NCI-H2227 treated with DMSO at 0.1 percent for 48 hours (cell line): ENCODE measurements around the gene UBXN1.
"Not testable (repeated sequence)": the region's sequence is repeated elsewhere in the genome, so short reads cannot be mapped to it uniquely, and the experiment has no call there.

Source experiments
- DNase-seq: peaks from one replicate; lab custom pipeline; 2025; lab: John Stamatoyannopoulos, UW

Gene UBXN1

GRCh38 chr11:62708392-62708791 lies 29.5 kb upstream of the UBXN1 start:
- no peak for DNase-seq

- peak; percentile 95 for DNase-seq
Observed at GRCh38 chr11:62707277-62707861, 28.5 kb upstream of the UBXN1 start, which contains the start of the genes BSCL2 and GNG3. TSS of gene BSCL2 (minus strand) at chr11:62707424. CDS start at chr11:62707195, 229 bp downstream. TSS of gene GNG3 (plus strand) at chr11:62707676. CDS start at chr11:62708296, 620 bp downstream.

GRCh38 chr11:62706850-62707247 lies 28.0 kb upstream of the UBXN1 start:
- DNase-seq, result no peak

GRCh38 chr11:62705880-62706849 lies 27.3 kb upstream of the UBXN1 start:
- peak; percentile 95 for DNase-seq

GRCh38 chr11:62705413-62705812 lies 26.5 kb upstream of the UBXN1 start:
- DNase-seq, result no peak

GRCh38 chr11:62703921-62704320 lies 25.0 kb upstream of the UBXN1 start:
- DNase-seq, result not testable (repeated sequence)

- no peak for DNase-seq
Observed at GRCh38 chr11:62702246-62702645, 23.4 kb upstream of the UBXN1 start.

- DNase-seq, result peak; percentile 30
Observed at GRCh38 chr11:62694455-62695167, 15.7 kb upstream of the UBXN1 start.

- DNase-seq, result not testable (repeated sequence)
Observed at GRCh38 chr11:62693624-62694023, 14.8 kb upstream of the UBXN1 start.

- DNase-seq, result no peak
Observed at GRCh38 chr11:62689421-62690183, 10.7 kb upstream of the UBXN1 start, which contains the start of gene LRRN4CL. TSS of gene LRRN4CL (minus strand) at chr11:62689530. CDS start at chr11:62688508, 1,022 bp downstream.

- no peak for DNase-seq
Observed at GRCh38 chr11:62688491-62688890, 9.6 kb upstream of the UBXN1 start.

GRCh38 chr11:62687508-62688396 lies 8.9 kb upstream of the UBXN1 start:
- no peak for DNase-seq

- DNase-seq, result no peak
Observed at GRCh38 chr11:62682518-62682917, 3.6 kb upstream of the UBXN1 start.

GRCh38 chr11:62680825-62681240 lies 2.0 kb upstream of the UBXN1 start:
- DNase-seq, result no peak

GRCh38 chr11:62678433-62678769 lies 472 bp downstream of the UBXN1 start:
- DNase-seq, result no peak

- no peak for DNase-seq
Observed at GRCh38 chr11:62677714-62678113, 1.2 kb downstream of the UBXN1 start.

- DNase-seq, result no peak
Observed at GRCh38 chr11:62677156-62677555, 1.7 kb downstream of the UBXN1 start.

- DNase-seq, result no peak
Observed at GRCh38 chr11:62676698-62677097, 2.2 kb downstream of the UBXN1 start.

GRCh38 chr11:62675415-62675814 lies 3.5 kb downstream of the UBXN1 start:
- not testable (repeated sequence) for DNase-seq

GRCh38 chr11:62673196-62673525 lies 5.7 kb downstream of the UBXN1 start:
- DNase-seq, result no peak
